MM.1S (cell line): ENCODE measurements around the gene NOL4.
"Not testable (repeated sequence)": the region's sequence is repeated elsewhere in the genome, so short reads cannot be mapped to it uniquely, and the experiment has no call there.

ENCODE experiments used
- DNase-seq: peaks from one replicate; pipeline ENCODE4 v3.0.0-alpha.2; 2015
- H2AFZ ChIP-seq: fragments of 300-600 bp; sonication (generic); 2 replicates; pipeline ENCODE4 v1.6.0; 2016; ENCODE audit warnings: antibody characterized with exemption, low read length
- H3F3A ChIP-seq: fragments of 300-600 bp; sonication (generic); 2 replicates; pipeline ENCODE4 v1.6.1; 2016; ENCODE audit warnings: mild to moderate bottlenecking, antibody characterized with exemption, low read length, moderate library complexity, mixed read lengths; ENCODE audit not compliant: insufficient read depth
- H3K27ac ChIP-seq: fragments of 300-600 bp; sonication (generic); 2 replicates; pipeline ENCODE4 v1.5.1; 2016; ENCODE audit warnings: mild to moderate bottlenecking, low read length
- H3K27me3 ChIP-seq: fragments of 300-600 bp; sonication (generic); replicated peaks from 2 replicates; pipeline ENCODE4 v1.6.0; 2016; ENCODE audit warnings: low read length; ENCODE audit not compliant: insufficient read depth
- H3K36me3 ChIP-seq: fragments of 300-600 bp; sonication (generic); replicated peaks from 2 replicates; pipeline ENCODE4 v1.6.1; 2016; ENCODE audit warnings: mild to moderate bottlenecking, low read length, mixed read lengths; ENCODE audit not compliant: insufficient read depth
- H3K4me1 ChIP-seq: fragments of 300-600 bp; sonication (generic); 2 replicates; pipeline ENCODE4 v1.6.1; 2016; ENCODE audit warnings: low read length, mixed read lengths
- H3K4me2 ChIP-seq: fragments of 300-600 bp; sonication (generic); 2 replicates; pipeline ENCODE4 v1.6.0; 2016; ENCODE audit warnings: low read depth, low read length
- H3K4me3 ChIP-seq: fragments of 300-600 bp; sonication (generic); 2 replicates; pipeline ENCODE4 v1.5.1; 2016; ENCODE audit warnings: low read length, mixed read lengths
- H3K79me2 ChIP-seq: fragments of 300-600 bp; sonication (generic); 2 replicates; pipeline ENCODE4 v1.6.1; 2016; ENCODE audit warnings: mixed run types, low read length, mixed read lengths
- H3K9ac ChIP-seq: fragments of 300-600 bp; sonication (generic); 2 replicates; pipeline ENCODE4 v1.6.1; 2016; ENCODE audit warnings: low read length, mixed read lengths
- H3K9me2 ChIP-seq: fragments of 300-600 bp; sonication (generic); replicated peaks from 2 replicates; pipeline ENCODE4 v1.6.1; 2016; ENCODE audit warnings: mild to moderate bottlenecking, low read length, mixed read lengths; ENCODE audit not compliant: insufficient read depth
- H3K9me3 ChIP-seq: fragments of 300-600 bp; sonication (generic); replicated peaks from 2 replicates; pipeline ENCODE4 v1.6.1; 2016; ENCODE audit warnings: mild to moderate bottlenecking, low read length, mixed read lengths; ENCODE audit not compliant: insufficient read depth
- H4K20me1 ChIP-seq: fragments of 300-600 bp; sonication (generic); 2 replicates; pipeline ENCODE4 v1.6.1; 2016; ENCODE audit warnings: mild to moderate bottlenecking, low read length, moderate library complexity, mixed read lengths; ENCODE audit not compliant: insufficient read depth
- CTCF ChIP-seq: fragments of 300-600 bp; sonication (generic); IDR thresholded peaks from 2 replicates; pipeline ENCODE4 v1.5.1; 2016; ENCODE audit warnings: antibody characterized with exemption, low read length, mixed read lengths
- EZH2 ChIP-seq: fragments of 300-600 bp; sonication (generic); optimal IDR thresholded peaks from 2 replicates; pipeline ENCODE3; 2017; ENCODE audit warnings: low read depth, mild to moderate bottlenecking, antibody characterized with exemption, low read length, mixed read lengths
- EZH2phosphoT487 ChIP-seq: fragments of 300-600 bp; sonication (generic); IDR thresholded peaks from 2 replicates; pipeline ENCODE4 v1.6.1; 2018; ENCODE audit warnings: antibody characterized with exemption, low read length

The NOL4 gene

GRCh38 chr18:34242739-34243138 lies 18.0 kb upstream of the NOL4 start:
- no peak for DNase-seq
- H2AFZ ChIP-seq = no peak overlapping the region
- no peaks in the 10 kb centered on the region for H3F3A ChIP-seq
- TF ChIP-seq EZH2phosphoT487 (no peak), EZH2 (no peak)
- H3K36me3 ChIP-seq = no peaks in the 10 kb centered on the region
- H3K9me2 ChIP-seq = no peaks in the 10 kb centered on the region
- H3K27me3 ChIP-seq = no peaks in the 10 kb centered on the region
- no peaks in the 10 kb centered on the region for H3K79me2 ChIP-seq
- H3K4me3 ChIP-seq = no peak overlapping the region
- H3K9ac ChIP-seq = no peak overlapping the region
- H3K4me2 ChIP-seq = no peak overlapping the region
- no peaks in the 10 kb centered on the region for H3K4me1 ChIP-seq
- no peak overlapping the region for H3K27ac ChIP-seq
- no peaks in the 10 kb centered on the region for H4K20me1 ChIP-seq
- H3K9me3 ChIP-seq = no peaks in the 10 kb centered on the region

DNA sequence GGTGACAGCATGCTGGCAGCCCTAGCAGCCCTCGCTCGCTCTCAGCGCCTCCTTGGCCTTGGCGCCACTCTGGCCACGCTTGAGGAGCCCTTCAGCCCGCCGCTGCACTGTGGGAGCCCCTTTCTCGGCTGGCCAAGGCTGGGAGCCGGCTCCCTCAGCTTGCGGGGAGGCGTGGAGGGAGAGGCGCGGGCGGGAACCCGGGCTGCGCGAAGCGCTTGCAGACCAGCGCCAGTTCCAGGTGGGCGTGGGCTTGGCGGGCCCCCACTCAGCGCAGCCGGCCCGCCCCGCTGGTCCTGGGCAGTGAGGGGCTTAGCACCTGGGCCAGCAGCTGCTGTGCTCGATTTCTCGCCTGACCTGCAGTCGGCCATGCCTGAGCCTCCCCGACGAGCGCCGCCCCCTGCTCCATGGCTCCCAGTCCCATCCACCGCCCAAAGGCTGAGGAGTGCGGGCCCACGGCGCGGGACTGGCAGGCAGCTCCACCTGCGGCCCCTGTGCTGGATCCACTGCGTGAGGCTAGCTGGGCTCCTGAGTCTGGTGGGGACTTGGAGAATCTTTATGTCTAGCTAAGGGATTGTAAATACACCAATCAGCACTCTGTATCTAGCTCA lies 9.2 kb upstream of the NOL4 start:
- H3K9ac ChIP-seq, H3K36me3 ChIP-seq: not testable (repeated sequence)

GRCh38 chr18:34225218-34225553 lies 473 bp upstream of the NOL4 start:
- Histone ChIP-seq H2AFZ (no peak overlapping the region), H3K27ac (no peak overlapping the region), H3K79me2 (no peaks in the 10 kb centered on the region), H3K4me3 (no peak overlapping the region), H3K9me2 (no peaks in the 10 kb centered on the region), H3K4me2 (no peak overlapping the region), H3K36me3 (no peaks in the 10 kb centered on the region), H3K9ac (no peak overlapping the region), H3K4me1 (no peaks in the 10 kb centered on the region), H3F3A (no peaks in the 10 kb centered on the region), H4K20me1 (no peaks in the 10 kb centered on the region), H3K27me3 (no peaks in the 10 kb centered on the region), H3K9me3 (no peaks in the 10 kb centered on the region)
- TF ChIP-seq EZH2phosphoT487 (no peak), EZH2 (no peak), CTCF (no peak)
- no peak for DNase-seq

More for the DNA sequence above, 9.2 kb upstream of the NOL4 start:
- not testable (repeated sequence) for DNase-seq, H3K4me1 ChIP-seq, H3K79me2 ChIP-seq, H2AFZ ChIP-seq, H3K27me3 ChIP-seq, H3K27ac ChIP-seq, H3K9me2 ChIP-seq, H3K4me3 ChIP-seq, H3F3A ChIP-seq, H4K20me1 ChIP-seq, H3K9me3 ChIP-seq, H3K4me2 ChIP-seq

- no peak for TF ChIP-seq CTCF
- Histone ChIP-seq H3K36me3 (no peaks in the 10 kb centered on the region), H3K27ac (no peak overlapping the region), H3F3A (no peaks in the 10 kb centered on the region), H3K4me3 (no peak overlapping the region), H3K4me1 (no peaks in the 10 kb centered on the region), H3K9me2 (no peaks in the 10 kb centered on the region), H3K9me3 (no peaks in the 10 kb centered on the region), H3K79me2 (no peaks in the 10 kb centered on the region), H2AFZ (no peak overlapping the region), H3K4me2 (no peak overlapping the region), H3K9ac (no peak overlapping the region), H3K27me3 (no peaks in the 10 kb centered on the region), H4K20me1 (no peaks in the 10 kb centered on the region)
- DNase-seq = no peak
Measured at GRCh38 chr18:34223893-34224422, 755 bp downstream of the NOL4 start.
